ENCODE results near the gene SERPIND1. TPM values are rescaled to one million over a fixed set of nuclear protein-coding genes. Genes with fewer than 3 reads are reported as not detected.
A peak's percentile ranks its signal among the peaks of the same experiment; 100 is the strongest.

Gene SERPIND1
- total RNA-seq, 1 experiment from 2014 or later = not detected

GRCh38 chr22:20792966-20793728 lies 19.2 kb downstream of the SERPIND1 start:
- no peak for DNase-seq (ENCODE audit: low spot score)

- DNase-seq (ENCODE audit: low spot score) = no peak
Measured at GRCh38 chr22:20793748-20794649, 20.1 kb downstream of the SERPIND1 start.

DNA sequence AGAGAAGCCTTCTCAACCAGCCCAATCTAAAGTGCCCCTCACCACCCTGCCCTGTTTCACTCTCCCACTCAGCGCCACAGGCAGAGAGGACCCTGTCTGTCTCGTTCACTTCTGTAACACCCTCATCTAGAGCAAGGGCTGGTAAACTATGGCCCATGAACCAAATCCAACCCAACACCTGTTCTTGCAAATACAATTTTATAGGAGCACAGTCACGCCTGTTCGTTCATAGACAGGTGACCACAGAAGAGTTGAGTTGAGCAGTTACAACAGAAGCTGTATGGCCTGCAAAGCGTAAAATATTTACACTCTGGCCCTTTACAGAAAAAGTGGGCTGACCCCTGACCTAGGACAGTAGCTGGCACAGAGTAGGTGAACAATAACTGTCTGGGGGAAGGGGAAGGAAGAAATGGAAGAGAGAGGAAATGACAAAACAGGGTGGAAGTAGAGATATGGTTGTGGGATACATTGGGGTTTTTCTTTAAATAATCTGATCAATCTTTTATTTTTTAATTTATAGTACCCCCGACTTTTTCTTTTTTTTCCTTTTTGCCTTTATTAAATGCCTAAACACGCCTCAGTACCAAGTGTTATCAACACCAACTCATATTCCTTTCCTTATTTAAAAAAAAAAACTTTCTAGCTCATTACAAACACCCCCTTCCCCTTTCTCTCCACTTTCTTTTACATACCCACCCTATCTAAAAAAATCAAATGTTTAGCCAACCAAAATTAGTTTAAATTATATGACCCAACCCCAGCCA lies 20.9 kb downstream of the SERPIND1 start:
- no peak for DNase-seq (ENCODE audit: low spot score)

- no peak for DNase-seq (ENCODE audit: low spot score)
Measured at GRCh38 chr22:20796731-20797130, 22.8 kb downstream of the SERPIND1 start.

GRCh38 chr22:20798218-20798617 lies 24.3 kb downstream of the SERPIND1 start:
- DNase-seq (ENCODE audit: low spot score) = no peak

GRCh38 chr22:20798974-20799373 lies 25.1 kb downstream of the SERPIND1 start:
- DNase-seq (ENCODE audit: low spot score) = no peak

GRCh38 chr22:20799449-20799848 lies 25.5 kb downstream of the SERPIND1 start:
- no peak for DNase-seq (ENCODE audit: low spot score)

DNA sequence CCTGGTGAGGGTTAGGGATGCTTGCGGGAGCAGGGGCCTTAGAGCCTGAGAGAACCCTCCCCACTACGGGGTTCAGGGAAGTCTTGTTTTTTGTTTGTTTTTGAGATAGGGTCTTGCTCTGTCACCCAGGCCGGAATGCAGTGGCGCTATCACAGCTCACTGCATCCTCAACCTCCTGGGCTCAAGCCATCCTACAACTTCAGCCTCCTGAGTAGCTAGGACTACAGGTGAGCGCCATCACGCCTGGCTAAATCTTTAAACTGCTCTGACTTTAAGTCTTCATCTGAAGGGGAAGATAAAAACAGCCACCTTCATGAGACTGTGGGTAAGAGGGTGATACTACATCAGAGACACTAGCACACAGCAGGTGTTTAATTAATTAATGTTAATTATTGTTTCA lies 28.5 kb downstream of the SERPIND1 start:
- DNase-seq (ENCODE audit: low spot score) = no peak

DNA sequence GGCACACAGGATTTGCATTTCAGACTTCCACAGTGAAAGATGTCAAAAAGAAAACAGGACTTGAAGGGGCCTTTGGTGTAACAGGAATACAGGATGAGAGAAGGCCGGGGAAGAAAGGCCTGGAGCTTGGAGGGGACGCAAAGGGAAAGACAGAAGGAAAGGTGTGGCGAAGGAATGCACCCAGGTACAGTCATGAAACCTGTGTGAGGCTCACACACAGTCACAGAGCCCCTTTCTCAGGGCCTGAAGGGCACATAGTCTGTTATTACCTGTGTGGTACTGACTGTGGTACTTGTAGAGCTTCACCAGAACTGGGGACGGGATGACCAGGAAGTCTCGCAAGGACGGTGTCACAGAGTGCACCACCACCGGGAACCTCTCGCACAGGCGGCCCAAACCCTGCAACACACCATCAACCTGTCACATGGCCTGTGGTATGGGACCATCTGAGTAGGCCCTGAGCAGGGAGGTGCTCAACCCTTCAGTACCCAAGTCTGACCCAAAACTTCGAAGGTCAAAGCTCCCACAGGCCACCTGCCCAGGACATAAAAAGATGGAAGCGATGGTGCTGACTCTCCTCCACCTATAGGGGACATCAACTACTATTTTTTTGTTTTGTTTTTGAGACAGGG lies 29.1 kb downstream of the SERPIND1 start:
- no peak for DNase-seq (ENCODE audit: low spot score)

- DNase-seq (ENCODE audit: low spot score) = no peak
Measured at GRCh38 chr22:20803696-20804324, 29.9 kb downstream of the SERPIND1 start.

DNA sequence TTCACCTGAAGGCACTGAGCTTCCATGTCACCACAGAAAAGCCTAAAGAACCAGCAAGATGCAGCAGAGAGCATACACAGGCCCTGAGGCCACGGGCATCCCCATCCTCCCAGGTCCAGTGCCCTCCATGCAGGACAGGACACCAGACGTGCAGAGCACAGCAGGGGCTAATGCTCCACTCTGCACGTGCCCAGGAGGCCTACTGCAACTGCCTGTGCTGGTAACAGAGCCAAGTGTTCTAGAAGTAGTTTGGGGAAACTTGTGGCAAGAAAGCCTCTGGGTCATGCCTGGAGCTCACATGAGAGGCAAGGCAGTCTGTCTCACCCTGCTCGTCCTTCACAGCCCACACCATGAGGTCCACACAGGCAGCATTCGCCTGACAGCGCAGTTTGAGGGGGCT lies 30.7 kb downstream of the SERPIND1 start:
- no peak for DNase-seq (ENCODE audit: low spot score)

GRCh38 chr22:20805972-20806471 lies 32.1 kb downstream of the SERPIND1 start:
- DNase-seq (ENCODE audit: low spot score) = peak; percentile 14

DNA sequence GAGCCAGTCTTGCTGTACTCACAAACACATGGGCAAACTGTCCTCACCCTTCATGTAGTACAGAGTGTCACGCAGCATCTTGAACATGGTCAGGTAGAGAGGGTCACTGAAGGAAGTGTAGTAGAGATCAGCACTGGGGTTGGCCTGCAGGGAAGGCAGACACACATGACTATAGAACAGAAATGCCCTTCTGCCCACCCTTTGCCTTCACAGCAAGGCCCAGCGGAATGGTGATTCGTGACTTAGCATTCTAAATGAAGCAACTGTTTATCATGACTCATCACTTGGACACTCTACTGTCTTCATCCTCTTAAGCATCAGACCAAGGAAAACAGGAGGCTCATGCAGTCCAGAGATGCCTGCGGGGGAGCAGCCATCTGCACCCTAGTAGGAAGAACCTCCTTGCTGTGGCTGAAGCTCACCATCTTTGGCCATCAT lies 33.4 kb downstream of the SERPIND1 start:
- DNase-seq (ENCODE audit: low spot score) = peak; percentile 69

DNA sequence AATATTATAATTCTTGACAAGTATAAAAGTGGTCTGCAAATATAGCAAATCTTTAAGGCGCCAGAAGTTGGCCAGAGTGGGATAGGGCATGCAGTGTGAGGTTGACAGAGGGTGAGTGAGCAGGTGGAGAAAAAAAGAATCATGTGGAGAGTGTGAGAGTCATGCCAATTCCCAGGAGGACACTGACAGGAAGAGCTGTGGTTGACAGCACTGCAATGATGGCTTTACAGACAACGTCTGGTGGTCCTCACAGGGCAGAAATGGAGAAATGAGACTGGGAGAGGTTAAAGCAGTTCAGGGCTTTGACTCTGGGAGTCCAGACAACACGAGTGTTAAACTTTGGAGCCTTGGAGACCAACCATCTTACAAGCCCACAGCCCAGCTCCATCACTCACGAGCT lies 34.9 kb downstream of the SERPIND1 start:
- no peak for DNase-seq (ENCODE audit: low spot score)

DNA sequence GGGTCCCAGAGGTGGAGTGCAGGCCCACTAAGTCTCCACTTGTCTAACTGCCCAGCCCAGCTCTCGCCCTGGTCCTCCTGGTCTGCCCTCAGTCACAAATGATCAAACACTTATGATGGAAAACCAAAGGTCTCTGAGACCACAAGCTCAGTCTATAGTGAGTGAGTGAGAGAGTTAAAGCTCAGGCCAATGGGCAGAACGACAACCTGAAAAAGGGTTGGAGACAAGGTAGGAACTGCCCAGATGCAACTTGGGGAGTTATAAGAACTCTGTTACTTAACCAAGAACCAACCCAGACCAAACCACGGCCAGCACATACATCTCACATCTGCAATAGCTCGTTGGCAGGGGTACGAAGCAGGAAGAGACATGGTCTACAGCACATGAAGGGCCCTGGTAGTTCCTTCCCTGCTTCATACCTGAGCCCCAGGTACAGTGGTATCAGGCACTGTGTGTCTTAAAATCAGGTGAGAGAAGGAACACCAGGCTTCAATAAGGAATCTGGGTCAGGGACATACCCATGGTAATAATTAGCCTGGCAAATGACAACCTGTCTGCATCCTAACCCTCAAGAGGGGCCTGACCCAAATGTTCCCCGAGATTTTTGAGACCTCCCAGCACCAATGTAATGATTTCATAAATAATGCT lies 35.7 kb downstream of the SERPIND1 start:
- no peak for DNase-seq (ENCODE audit: low spot score)

- DNase-seq (ENCODE audit: low spot score) = no peak
Measured at GRCh38 chr22:20810645-20811044, 36.7 kb downstream of the SERPIND1 start.

DNA sequence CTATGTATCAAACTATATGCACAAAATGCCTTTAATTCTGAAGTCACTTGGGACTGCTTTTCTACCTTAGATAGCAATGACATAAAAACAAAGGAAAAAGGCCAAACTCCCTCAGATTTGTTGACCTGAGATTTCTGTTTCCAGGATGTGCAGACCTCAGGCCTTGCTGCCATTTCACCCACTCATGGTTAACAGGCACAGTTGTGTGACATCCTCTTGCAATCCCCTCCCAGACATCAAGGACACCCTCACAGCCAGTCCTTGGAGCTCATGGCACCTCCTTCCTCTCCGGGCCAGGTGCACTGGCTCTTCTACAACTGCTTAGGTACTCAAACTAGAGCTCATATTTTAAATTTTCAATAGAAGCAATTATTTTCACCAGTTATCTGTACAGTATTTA lies 37.3 kb downstream of the SERPIND1 start:
- no peak for DNase-seq (ENCODE audit: low spot score)

DNA sequence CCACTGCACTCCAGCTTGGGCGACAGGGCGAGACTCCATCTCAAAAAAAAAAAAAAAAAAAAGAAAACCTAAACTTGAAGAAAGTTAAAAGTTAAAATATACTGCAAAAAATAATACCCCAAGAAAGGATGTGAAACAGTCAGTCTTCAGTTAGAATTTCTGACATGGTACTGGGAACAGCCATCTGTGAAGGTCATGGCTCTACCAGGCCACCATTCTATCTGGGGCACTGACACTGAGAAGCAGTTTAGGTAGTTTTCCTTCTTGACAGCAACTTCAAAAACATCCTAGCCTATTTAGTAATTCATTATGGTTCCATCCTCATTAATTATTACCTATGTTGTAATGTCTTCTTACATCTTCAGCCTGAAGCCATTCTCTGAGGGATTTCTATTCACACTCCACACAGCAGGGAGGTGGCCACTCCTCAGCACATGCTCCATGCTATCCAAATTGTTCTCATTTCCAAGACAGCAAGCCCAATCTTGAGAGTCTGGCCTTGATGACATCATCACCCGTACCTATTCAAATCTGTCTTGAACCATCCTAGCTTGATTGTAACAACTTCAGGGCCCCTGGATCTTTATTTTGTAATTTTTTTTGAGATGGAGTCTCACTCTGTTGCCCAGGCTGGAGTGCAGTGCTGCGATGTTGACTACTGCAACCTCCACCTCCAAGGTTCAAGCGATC lies 38.2 kb downstream of the SERPIND1 start:
- no peak for DNase-seq (ENCODE audit: low spot score)

GRCh38 chr22:20813056-20813455 lies 39.1 kb downstream of the SERPIND1 start:
- DNase-seq (ENCODE audit: low spot score) = no peak

Data from A172 (cell line).